A673 (cell line): ENCODE data around the gene DCLK1. TPM values are rescaled to one million over a fixed set of nuclear protein-coding genes. Genes with fewer than 3 reads are reported as not detected.
"Not testable (repeated sequence)": the region's sequence is repeated elsewhere in the genome, so short reads cannot be mapped to it uniquely, and the experiment has no call there.

ENCODE experiments used
- BruUV-seq: library from RNA; stranded (reverse); fragments of 400-500 nt; replicated peaks from 2 replicates; lab custom pipeline; 2021; lab: Mats Ljungman, UMichigan
- CTCF ChIA-PET: fragments of 300-600 bp; sonication (Branson Sonifier 250); formaldehyde crosslinking; loops from one replicate; lab custom pipeline; 2022; ENCODE audit warnings: antibody characterized with exemption; lab: Charles Lee
- POLR2A ChIA-PET: fragments of 300-600 bp; sonication (Branson Sonifier 250); formaldehyde crosslinking; loops from one replicate; lab custom pipeline; 2022; ENCODE audit warnings: antibody characterized with exemption; ENCODE audit not compliant: low non-redundant PET; lab: Charles Lee
- DNase-seq: peaks from one replicate; pipeline ENCODE4 v3.0.0-alpha.2; 2015; ENCODE audit warnings: low spot score
- H3K27ac ChIP-seq: fragments of 200-600 bp; sonication (generic); 2 replicates; pipeline ENCODE4 v1.5.1; 2016; ENCODE audit warnings: mixed run types, low read depth, mild to moderate bottlenecking, mixed read lengths, antibody characterized with exemption, low read length; ENCODE audit not compliant: poor library complexity, severe bottlenecking
- H3K27me3 ChIP-seq: fragments of 200-600 bp; sonication (generic); replicated peaks from 2 replicates; pipeline ENCODE4 v1.6.1; 2017; ENCODE audit warnings: mixed run types, low read depth, mild to moderate bottlenecking, mixed read lengths, antibody characterized with exemption, low read length; ENCODE audit not compliant: insufficient read depth, poor library complexity
- H3K36me3 ChIP-seq: fragments of 200-600 bp; sonication (generic); 2 replicates; pipeline ENCODE4 v1.6.1; 2016; ENCODE audit warnings: mixed run types, mild to moderate bottlenecking, mixed read lengths, antibody characterized with exemption, low read length; ENCODE audit not compliant: insufficient read depth, poor library complexity, severe bottlenecking
- H3K4me1 ChIP-seq: fragments of 200-600 bp; sonication (generic); 2 replicates; pipeline ENCODE4 v1.6.1; 2017; ENCODE audit warnings: mixed run types, mild to moderate bottlenecking, mixed read lengths, antibody characterized with exemption, low read length; ENCODE audit not compliant: insufficient read depth, poor library complexity, severe bottlenecking
- H3K4me3 ChIP-seq: fragments of 200-600 bp; sonication (generic); 2 replicates; pipeline ENCODE4 v1.5.1; 2016; ENCODE audit warnings: low read depth, mixed run types, mild to moderate bottlenecking, mixed read lengths, low read length; ENCODE audit not compliant: poor library complexity, severe bottlenecking
- H3K9me3 ChIP-seq: fragments of 200-600 bp; sonication (generic); 2 replicates; pipeline ENCODE4 v1.6.1; 2016; ENCODE audit warnings: mixed run types, low read depth, mild to moderate bottlenecking, mixed read lengths, antibody characterized with exemption, low read length; ENCODE audit not compliant: poor library complexity, severe bottlenecking
- CTCF ChIP-seq: fragments of 300-800, 200-600 bp; sonication (generic); conservative IDR thresholded peaks from 2 replicates; pipeline ENCODE4 v1.5.1; 2017; ENCODE audit warnings: low read depth, mild to moderate bottlenecking, antibody characterized with exemption, low read length, moderate library complexity, mixed read lengths
- EZH2 ChIP-seq: fragments of 200-600 bp; sonication (generic); IDR thresholded peaks from 2 replicates; pipeline ENCODE4 v1.6.1; 2017; ENCODE audit warnings: borderline replicate concordance, low read depth, mild to moderate bottlenecking, mixed read lengths, antibody characterized with exemption, low read length; ENCODE audit not compliant: poor library complexity, severe bottlenecking
- intact Hi-C: fragments of 100-400 bp; cut with micrococcal nuclease; formaldehyde crosslinking; loops from one replicate; pipeline ENCODE4 v1.10.0; 2022; ENCODE audit not compliant: unreplicated experiment
- total RNA-seq: library from RNA; stranded (reverse); gene quantifications from 2 replicates; pipeline ENCODE4 v1.2.3, GENCODE V29; 2021

The DCLK1 gene
- total RNA-seq, 1 experiment from 2014 or later = 11.2 TPM

GRCh38 chr13:36072152-36072935 is 58.8 kb downstream of the DCLK1 start:
- Histone ChIP-seq H3K27ac (no peak overlapping the region), H3K27me3 (no peaks in the 10 kb centered on the region), H3K4me1 (peaks cover 25% of the 10 kb centered on the region), H3K4me3 (no peak overlapping the region), H3K36me3 (no peaks in the 10 kb centered on the region), H3K9me3 (no peaks in the 10 kb centered on the region)
- intact Hi-C loops = no loop called here
- CTCF ChIA-PET = interaction anchor here (0.6 kb wide), 1 partner anchor 26 kb away, joined by 4 read pairs; no protein-coding TSS in a partner anchor
- no TSS peak for BruUV-seq
- TF ChIP-seq EZH2 = no peak
- no peak for TF ChIP-seq CTCF
- DNase-seq = peak; percentile 39
- POLR2A ChIA-PET = no interaction called here

GRCh38 chr13:36070504-36071192 is 60.5 kb downstream of the DCLK1 start:
- intact Hi-C loops, H3K4me3 ChIP-seq, H3K36me3 ChIP-seq, H3K27ac ChIP-seq, H3K27me3 ChIP-seq, H3K9me3 ChIP-seq, CTCF ChIA-PET, POLR2A ChIA-PET, BruUV-seq, DNase-seq: not testable (repeated sequence)
- peaks cover 25% of the 10 kb centered on the region for H3K4me1 ChIP-seq

GRCh38 chr13:36069881-36070366 is 61.3 kb downstream of the DCLK1 start:
- no peak overlapping the region for H3K4me3 ChIP-seq
- no peaks in the 10 kb centered on the region for H3K9me3 ChIP-seq
- intact Hi-C loops = no loop called here
- BruUV-seq = no TSS peak
- TF ChIP-seq EZH2 = no peak
- peaks cover 25% of the 10 kb centered on the region for H3K4me1 ChIP-seq
- ChIA-PET POLR2A (no interaction called here), CTCF (interaction anchor here (0.6 kb wide), 1 partner anchor 205 kb away, joined by 3 read pairs; no protein-coding TSS in a partner anchor)
- no peak overlapping the region for H3K27ac ChIP-seq
- no peaks in the 10 kb centered on the region for H3K27me3 ChIP-seq
- H3K36me3 ChIP-seq = no peaks in the 10 kb centered on the region
- no peak for DNase-seq

- Histone ChIP-seq H3K27ac (peak overlapping the region; percentile 68), H3K4me1 (peaks cover 27% of the 10 kb centered on the region), H3K27me3 (no peaks in the 10 kb centered on the region), H3K4me3 (no peak overlapping the region), H3K36me3 (no peaks in the 10 kb centered on the region), H3K9me3 (no peaks in the 10 kb centered on the region)
- POLR2A ChIA-PET = no interaction called here
- CTCF ChIA-PET = no interaction called here
- no peak for TF ChIP-seq EZH2
- no TSS peak for BruUV-seq
- intact Hi-C loops = no loop called here
- DNase-seq = no peak
These were observed 62.2 kb downstream of the DCLK1 start for GRCh38 chr13:36068991-36069390.
